ENCODE results near the gene LYSMD3. TPM values are rescaled to one million over a fixed set of nuclear protein-coding genes. Genes with fewer than 3 reads are reported as not detected.

LYSMD3 gene
- total RNA-seq, 6 donors from 2014 or later, result 4.2 to 37.5 (median 18.9) TPM

GRCh38 chr5:90480699-90481098 is 48.7 kb downstream of the LYSMD3 start:
- no peak for ATAC-seq (ENCODE audit: low FRiP score in 2 of 2)
- WGBS, 2 donors, result 82 to 95% methylated on average over 1 of the region's 1 CpG

GRCh38 chr5:90479611-90480385 is 49.6 kb downstream of the LYSMD3 start:
- no peaks in the 10 kb centered on the region for H3K9me3 ChIP-seq
- TF ChIP-seq POLR2AphosphoS5 (IDR thresholded peaks at IDR 0.05) (no peak), CTCF (IDR thresholded peaks at IDR 0.05) (no peak), POLR2A (IDR thresholded peaks at IDR 0.05) (no peak), EP300 (IDR thresholded peaks at IDR 0.05) (no peak)
- no peaks in the 10 kb centered on the region for H3K36me3 ChIP-seq
- H3K27me3 ChIP-seq, result no peaks in the 10 kb centered on the region
- H3K4me1 ChIP-seq, result peaks cover 0 to 8% (median 6%) of the 10 kb centered on the region in 4 donors
- ATAC-seq (ENCODE audit: low FRiP score in 2 of 2) (no peak), DNase-seq (no peak)
- no peak overlapping the region for H3K4me3 ChIP-seq
- H3K27ac ChIP-seq, result no peak overlapping the region

More at GRCh38 chr5:90480699-90481098, 48.7 kb downstream of the LYSMD3 start:
- Histone ChIP-seq H3K36me3 (no peaks in the 10 kb centered on the region), H3K4me1 (peaks cover 0 to 4% (median 0%) of the 10 kb centered on the region in 4 donors), H3K4me3 (no peak overlapping the region), H3K27ac (no peak overlapping the region), H3K27me3 (no peaks in the 10 kb centered on the region), H3K9me3 (no peaks in the 10 kb centered on the region)
- DNase-seq, result no peak
- TF ChIP-seq POLR2A (IDR thresholded peaks at IDR 0.05) (no peak), EP300 (IDR thresholded peaks at IDR 0.05) (no peak), CTCF (IDR thresholded peaks at IDR 0.05) (no peak), POLR2AphosphoS5 (IDR thresholded peaks at IDR 0.05) (no peak)

GRCh38 chr5:90477621-90478215 is 51.7 kb downstream of the LYSMD3 start:
- Histone ChIP-seq H3K9me3 (no peaks in the 10 kb centered on the region), H3K36me3 (no peaks in the 10 kb centered on the region), H3K4me1 (peaks cover 7 to 23% (median 14%) of the 10 kb centered on the region in 4 donors), H3K27me3 (no peaks in the 10 kb centered on the region), H3K27ac (no peak overlapping the region), H3K4me3 (peak overlapping the region in 1 of 4 donors; percentile 16)
- WGBS, 2 donors, result 73 to 86% methylated on average over 8 of the region's 8 CpGs
- no peak for DNase-seq
- no peak for ATAC-seq (ENCODE audit: low FRiP score in 2 of 2)
- TF ChIP-seq POLR2A (IDR thresholded peaks at IDR 0.05) (no peak), EP300 (IDR thresholded peaks at IDR 0.05) (no peak), POLR2AphosphoS5 (IDR thresholded peaks at IDR 0.05) (no peak), CTCF (IDR thresholded peaks at IDR 0.05) (no peak)

GRCh38 chr5:90477073-90477472 is 52.3 kb downstream of the LYSMD3 start:
- ATAC-seq (ENCODE audit: low FRiP score in 2 of 2) (no peak), DNase-seq (no peak)
- no peak for TF ChIP-seq EP300 (IDR thresholded peaks at IDR 0.05)
- TF ChIP-seq POLR2A (IDR thresholded peaks at IDR 0.05), result no peak
- TF ChIP-seq CTCF (IDR thresholded peaks at IDR 0.05), result no peak
- TF ChIP-seq POLR2AphosphoS5 (IDR thresholded peaks at IDR 0.05), result no peak
- 56 to 58% methylated on average over 2 of the region's 2 CpGs for WGBS, 2 donors
- peaks cover 8 to 27% (median 16%) of the 10 kb centered on the region in 4 donors for H3K4me1 ChIP-seq
- H3K27me3 ChIP-seq, result no peaks in the 10 kb centered on the region
- no peak overlapping the region for H3K27ac ChIP-seq
- no peaks in the 10 kb centered on the region for H3K9me3 ChIP-seq
- peak overlapping the region in 1 of 4 donors; percentile 16 for H3K4me3 ChIP-seq
- H3K36me3 ChIP-seq, result no peaks in the 10 kb centered on the region
